Caco-2 (cell line): ENCODE data around the gene TRIO. TPM values are rescaled to one million over a fixed set of nuclear protein-coding genes. Genes with fewer than 3 reads are reported as not detected.

Experiments used
- BruUV-seq: library from RNA; stranded (reverse); fragments of 400-500 nt; replicated peaks from 2 replicates; lab custom pipeline; 2021; lab: Mats Ljungman, UMichigan
- CTCF ChIA-PET: fragments of 300-600 bp; sonication (Branson Sonifier 250); formaldehyde crosslinking; loops from one replicate; lab custom pipeline; 2022; ENCODE audit warnings: antibody characterized with exemption; lab: Charles Lee
- POLR2A ChIA-PET: fragments of 300-600 bp; sonication (Branson Sonifier 250); formaldehyde crosslinking; loops from one replicate; lab custom pipeline; 2022; ENCODE audit warnings: antibody characterized with exemption; lab: Charles Lee
- DNase-seq, 2 experiments: peaks; one replicate each; pipeline versions ENCODE4 v3.0.0 to v3.0.0-alpha.2; 2020 to 2022
- H3K27me3 ChIP-seq: replicated peaks from 2 replicates; pipeline ENCODE4 v1.6.0; 2011; ENCODE audit warnings: low read length; ENCODE audit not compliant: control insufficient read depth, insufficient read depth
- H3K36me3 ChIP-seq: 2 replicates; pipeline ENCODE4 v1.5.1; 2011; ENCODE audit warnings: low read length; ENCODE audit not compliant: control insufficient read depth, insufficient read depth
- H3K4me1 ChIP-seq: fragments of 250-450 bp; sonication (Bioruptor Pico); 2 replicates; pipeline ENCODE4 v1.5.1; 2020; ENCODE audit warnings: mild to moderate bottlenecking
- H3K4me3 ChIP-seq: 2 replicates; pipeline ENCODE4 v1.5.1; 2011; ENCODE audit warnings: low read depth, mild to moderate bottlenecking, control low read depth, low read length
- H3K9me3 ChIP-seq: fragments of 250-450 bp; sonication (Bioruptor Pico); 2 replicates; pipeline ENCODE4 v1.5.1; 2020; ENCODE audit warnings: mild to moderate bottlenecking, moderate library complexity
- H3K27ac Mint-ChIP-seq: one replicate; pipeline ENCODE4 v1.8.0; 2022; ENCODE audit warnings: mixed read lengths; ENCODE audit not compliant: unreplicated experiment
- H3K27me3 Mint-ChIP-seq: one replicate; pipeline ENCODE4 v1.8.0; 2022; ENCODE audit warnings: mixed read lengths; ENCODE audit not compliant: insufficient read depth, unreplicated experiment
- H3K36me3 Mint-ChIP-seq: one replicate; pipeline ENCODE4 v1.8.0; 2022; ENCODE audit warnings: mild to moderate bottlenecking, mixed read lengths; ENCODE audit not compliant: insufficient read depth, unreplicated experiment
- H3K4me1 Mint-ChIP-seq: one replicate; pipeline ENCODE4 v1.8.0; 2022; ENCODE audit warnings: low read depth, mixed read lengths; ENCODE audit not compliant: unreplicated experiment
- H3K4me3 Mint-ChIP-seq: one replicate; pipeline ENCODE4 v1.8.0; 2022; ENCODE audit warnings: mild to moderate bottlenecking, moderate library complexity, mixed read lengths; ENCODE audit not compliant: unreplicated experiment
- H3K9me3 Mint-ChIP-seq: one replicate; pipeline ENCODE4 v1.8.0; 2022; ENCODE audit warnings: mixed read lengths; ENCODE audit not compliant: unreplicated experiment
- intact Hi-C: fragments of 100-400 bp; cut with micrococcal nuclease; formaldehyde crosslinking; loops from one replicate; pipeline ENCODE4 v1.10.0; 2022; ENCODE audit not compliant: unreplicated experiment
- total RNA-seq: library from RNA; stranded (reverse); gene quantifications from 2 replicates; pipeline ENCODE4 v1.2.3, GENCODE V29; 2022
- TF ChIP-seq, protein P1 (sequence below), 2 experiments: fragments of 200-600 bp in 1 of 2; IDR thresholded peaks; 1 replicate in 1 of 2; 2 replicates in 1 of 2; pipeline versions ENCODE4 v1.5.1 to v1.8.0; 2011 to 2022; ENCODE audit warnings: antibody characterized with exemption in 1 of 2, control low read depth in 1 of 2, inconsistent platforms in 1 of 2, low read depth in 1 of 2, low read length in 1 of 2, mild to moderate bottlenecking in 1 of 2, moderate library complexity in 1 of 2; ENCODE audit not compliant: insufficient read depth in 1 of 2, severe bottlenecking in 1 of 2, unreplicated experiment in 1 of 2

TRIO gene
- total RNA-seq, 1 experiment from 2014 or later: 92.0 TPM

GRCh38 chr5:14429101-14430050 is 286.2 kb downstream of the TRIO start:
- H3K36me3 Mint-ChIP-seq: peaks cover 54% of the 10 kb centered on the region
- TF ChIP-seq, protein P1, sequence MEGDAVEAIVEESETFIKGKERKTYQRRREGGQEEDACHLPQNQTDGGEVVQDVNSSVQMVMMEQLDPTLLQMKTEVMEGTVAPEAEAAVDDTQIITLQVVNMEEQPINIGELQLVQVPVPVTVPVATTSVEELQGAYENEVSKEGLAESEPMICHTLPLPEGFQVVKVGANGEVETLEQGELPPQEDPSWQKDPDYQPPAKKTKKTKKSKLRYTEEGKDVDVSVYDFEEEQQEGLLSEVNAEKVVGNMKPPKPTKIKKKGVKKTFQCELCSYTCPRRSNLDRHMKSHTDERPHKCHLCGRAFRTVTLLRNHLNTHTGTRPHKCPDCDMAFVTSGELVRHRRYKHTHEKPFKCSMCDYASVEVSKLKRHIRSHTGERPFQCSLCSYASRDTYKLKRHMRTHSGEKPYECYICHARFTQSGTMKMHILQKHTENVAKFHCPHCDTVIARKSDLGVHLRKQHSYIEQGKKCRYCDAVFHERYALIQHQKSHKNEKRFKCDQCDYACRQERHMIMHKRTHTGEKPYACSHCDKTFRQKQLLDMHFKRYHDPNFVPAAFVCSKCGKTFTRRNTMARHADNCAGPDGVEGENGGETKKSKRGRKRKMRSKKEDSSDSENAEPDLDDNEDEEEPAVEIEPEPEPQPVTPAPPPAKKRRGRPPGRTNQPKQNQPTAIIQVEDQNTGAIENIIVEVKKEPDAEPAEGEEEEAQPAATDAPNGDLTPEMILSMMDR (IDR thresholded peaks at IDR 0.05; ENCODE audit: insufficient read depth in 1 of 2, low read depth in 1 of 2, low read length in 1 of 2, severe bottlenecking in 1 of 2, unreplicated experiment in 1 of 2): no peak
- Histone ChIP-seq H3K9me3 (no peaks in the 10 kb centered on the region), H3K27me3 (no peaks in the 10 kb centered on the region), H3K4me1 (no peaks in the 10 kb centered on the region), H3K36me3 (no peaks in the 10 kb centered on the region), H3K4me3 (no peak overlapping the region)
- ChIA-PET CTCF (no interaction called here), POLR2A (no interaction called here)
- H3K4me1 Mint-ChIP-seq: no peaks in the 10 kb centered on the region
- no peak overlapping the region for H3K27ac Mint-ChIP-seq
- no peaks in the 10 kb centered on the region for H3K9me3 Mint-ChIP-seq
- intact Hi-C loops: no loop called here
- no peaks in the 10 kb centered on the region for H3K27me3 Mint-ChIP-seq
- BruUV-seq: no TSS peak
- H3K4me3 Mint-ChIP-seq: no peak overlapping the region
- DNase-seq: no peak

DNA sequence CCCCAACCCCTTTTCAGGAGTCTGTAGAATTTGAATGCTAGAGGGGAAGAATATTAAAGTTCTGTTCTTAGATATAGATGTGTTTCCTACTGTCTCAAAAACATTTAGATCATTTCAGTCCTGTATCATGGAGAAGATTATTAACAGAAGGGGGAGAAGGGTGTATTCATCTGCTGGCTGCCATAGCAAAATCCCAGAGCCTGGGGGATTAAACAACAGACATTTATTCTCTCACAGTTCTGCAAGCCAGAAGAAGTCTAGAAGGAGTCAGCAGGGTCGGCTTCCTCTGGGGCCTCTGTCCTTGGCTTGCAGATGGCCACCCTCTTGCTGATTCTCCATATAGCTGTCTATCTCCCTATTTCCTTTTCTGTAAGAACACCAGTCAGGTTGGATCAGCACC is 288.4 kb downstream of the TRIO start:
- no peak overlapping the region for H3K27ac Mint-ChIP-seq
- H3K4me1 ChIP-seq: no peaks in the 10 kb centered on the region
- no peaks in the 10 kb centered on the region for H3K27me3 ChIP-seq
- no peaks in the 10 kb centered on the region for H3K9me3 Mint-ChIP-seq
- H3K36me3 Mint-ChIP-seq: peaks cover 39% of the 10 kb centered on the region
- H3K4me3 Mint-ChIP-seq: no peak overlapping the region
- no peaks in the 10 kb centered on the region for H3K27me3 Mint-ChIP-seq
- H3K9me3 ChIP-seq: no peaks in the 10 kb centered on the region
- H3K4me1 Mint-ChIP-seq: no peaks in the 10 kb centered on the region
- no peaks in the 10 kb centered on the region for H3K36me3 ChIP-seq
- POLR2A ChIA-PET: no interaction called here
- H3K4me3 ChIP-seq: no peak overlapping the region
- TF ChIP-seq, protein P1 (IDR thresholded peaks at IDR 0.05; ENCODE audit: insufficient read depth in 1 of 2, low read depth in 1 of 2, low read length in 1 of 2, severe bottlenecking in 1 of 2, unreplicated experiment in 1 of 2): no peak
- CTCF ChIA-PET: no interaction called here
- BruUV-seq: no TSS peak
- intact Hi-C loops: no loop called here
- no peak for DNase-seq

- H3K27me3 ChIP-seq: no peaks in the 10 kb centered on the region
- no peaks in the 10 kb centered on the region for H3K4me1 Mint-ChIP-seq
- no TSS peak for BruUV-seq
- ChIA-PET POLR2A (no interaction called here), CTCF (no interaction called here)
- H3K9me3 ChIP-seq: no peaks in the 10 kb centered on the region
- intact Hi-C loops: no loop called here
- TF ChIP-seq, protein P1 (IDR thresholded peaks at IDR 0.05; ENCODE audit: insufficient read depth in 1 of 2, low read depth in 1 of 2, low read length in 1 of 2, severe bottlenecking in 1 of 2, unreplicated experiment in 1 of 2): no peak
- H3K36me3 ChIP-seq: no peaks in the 10 kb centered on the region
- H3K36me3 Mint-ChIP-seq: peaks cover 35% of the 10 kb centered on the region
- no peak for DNase-seq
- H3K4me3 Mint-ChIP-seq: no peak overlapping the region
- H3K9me3 Mint-ChIP-seq: no peaks in the 10 kb centered on the region
- H3K4me3 ChIP-seq: no peak overlapping the region
- H3K27ac Mint-ChIP-seq: no peak overlapping the region
- no peaks in the 10 kb centered on the region for H3K4me1 ChIP-seq
- no peaks in the 10 kb centered on the region for H3K27me3 Mint-ChIP-seq
These were observed 289.9 kb downstream of the TRIO start for GRCh38 chr5:14432931-14433589.
